Gastrocnemius medialis (tissue), 4 donors: Measurements from ENCODE around the gene COL24A1.

ENCODE experiments used
- CTCF ChIP-seq, 5 experiments: fragments of 450-650 bp in 3 of 5; fragments of 200-600 bp in 2 of 5; sonication (generic) in 2 of 5; IDR thresholded peaks in 4 of 5; conservative IDR thresholded peaks in 1 of 5; 1 replicate in 4 of 5; 2 replicates in 1 of 5; pipeline ENCODE4 v1.5.1; 2016 to 2019; ENCODE audit warnings: antibody characterized with exemption in 5 of 5, mild to moderate bottlenecking in 3 of 5, moderate library complexity in 3 of 5
- POLR2A ChIP-seq, 2 donors: fragments of 450-650 bp; IDR thresholded peaks; one replicate each; pipeline ENCODE4 v1.6.1; 2017; ENCODE audit warnings: antibody characterized with exemption in 2 of 2, mild to moderate bottlenecking in 2 of 2, moderate library complexity in 2 of 2

GRCh38 chr1:86156566-86157455, at the start of gene COL24A1:
- TF ChIP-seq CTCF (IDR thresholded peaks at IDR 0.05 in 4 of 5, conservative IDR thresholded peaks at IDR 0.05 in 1 of 5) (no peak), POLR2A (IDR thresholded peaks at IDR 0.05) (no peak)
